Smooth muscle cell (in vitro differentiated cells): ENCODE results near the gene PCBP3. TPM values are rescaled to one million over a fixed set of nuclear protein-coding genes. Genes with fewer than 3 reads are reported as not detected.

Experiments
- DNase-seq: peaks from one replicate; lab custom pipeline; 2025; ENCODE audit not compliant: unreplicated experiment; lab: John Stamatoyannopoulos, UW
- H2AFZ ChIP-seq: fragments of 200-600 bp; sonication (generic); 2 replicates; pipeline ENCODE4 v1.6.0; 2016; ENCODE audit warnings: antibody characterized with exemption, low read depth, mild to moderate bottlenecking
- H3F3A ChIP-seq: fragments of 200-600 bp; sonication (generic); 2 replicates; pipeline ENCODE4 v1.6.0; 2017; ENCODE audit warnings: antibody characterized with exemption, low read depth
- H3K27ac ChIP-seq: fragments of 200-600 bp; sonication (generic); 2 replicates; pipeline ENCODE4 v1.5.1; 2016; ENCODE audit warnings: low read depth, mild to moderate bottlenecking
- H3K27me3 ChIP-seq: fragments of 200-600 bp; sonication (generic); 2 replicates; pipeline ENCODE4 v1.6.1; 2016; ENCODE audit warnings: low read depth, mild to moderate bottlenecking
- H3K36me3 ChIP-seq: fragments of 200-600 bp; sonication (generic); 2 replicates; pipeline ENCODE4 v1.5.1; 2016; ENCODE audit warnings: low read depth
- H3K4me1 ChIP-seq: fragments of 200-600 bp; sonication (generic); 2 replicates; pipeline ENCODE4 v1.5.1; 2016; ENCODE audit warnings: low read depth
- H3K4me2 ChIP-seq: fragments of 200-600 bp; sonication (generic); 2 replicates; pipeline ENCODE4 v1.6.0; 2016; ENCODE audit warnings: mild to moderate bottlenecking
- H3K4me3 ChIP-seq: fragments of 200-600 bp; sonication (generic); 2 replicates; pipeline ENCODE4 v1.5.1; 2016; ENCODE audit warnings: mild to moderate bottlenecking
- H3K79me2 ChIP-seq: fragments of 200-600 bp; sonication (generic); 2 replicates; pipeline ENCODE4 v1.6.0; 2016; ENCODE audit warnings: low read depth, mild to moderate bottlenecking
- H3K9ac ChIP-seq: fragments of 200-600 bp; sonication (generic); 2 replicates; pipeline ENCODE4 v1.6.0; 2016; ENCODE audit warnings: low read depth
- H3K9me3 ChIP-seq: fragments of 200-600 bp; sonication (generic); replicated peaks from 2 replicates; pipeline ENCODE4 v1.5.1; 2016; ENCODE audit warnings: low read depth
- H4K20me1 ChIP-seq: fragments of 200-600 bp; sonication (generic); 2 replicates; pipeline ENCODE4 v1.6.0; 2016; ENCODE audit warnings: low read depth
- WGBS: methylation state at CpG from one replicate; pipeline ENCODE4 v1.1.7; 2016; ENCODE audit warnings: low lambda C conversion rate; 5-methylcytosine and 5-hydroxymethylcytosine counted together
- polyA plus RNA-seq: library from polyadenylated mRNA; unstranded; fragments of >200 nt; fragmentation: Nextera tagmentation; extraction: Ambion mirVana; gene quantifications from 2 replicates; pipeline ENCODE4 v1.2.1, GENCODE V29; 2016
- total RNA-seq: library from RNA; depleted of rRNA; stranded (reverse); fragments of >200 nt; gene quantifications from 2 replicates; pipeline ENCODE4 v1.2.3, GENCODE V29; 2014
- TF ChIP-seq, protein P1 (sequence below): fragments of 200-600 bp; sonication (generic); IDR thresholded peaks from 2 replicates; pipeline ENCODE4 v1.5.1; 2017; ENCODE audit warnings: borderline replicate concordance, mild to moderate bottlenecking, antibody characterized with exemption; ENCODE audit not compliant: insufficient read depth, poor library complexity, severe bottlenecking

PCBP3 gene
- total and polyA plus RNA-seq, 2 experiments from 2014 or later = 8.9 to 23.1 TPM

- 89% methylated on average over 26 of the region's 26 CpGs for WGBS
- no peak overlapping the region for H3K4me2 ChIP-seq
- TF ChIP-seq, protein P1, sequence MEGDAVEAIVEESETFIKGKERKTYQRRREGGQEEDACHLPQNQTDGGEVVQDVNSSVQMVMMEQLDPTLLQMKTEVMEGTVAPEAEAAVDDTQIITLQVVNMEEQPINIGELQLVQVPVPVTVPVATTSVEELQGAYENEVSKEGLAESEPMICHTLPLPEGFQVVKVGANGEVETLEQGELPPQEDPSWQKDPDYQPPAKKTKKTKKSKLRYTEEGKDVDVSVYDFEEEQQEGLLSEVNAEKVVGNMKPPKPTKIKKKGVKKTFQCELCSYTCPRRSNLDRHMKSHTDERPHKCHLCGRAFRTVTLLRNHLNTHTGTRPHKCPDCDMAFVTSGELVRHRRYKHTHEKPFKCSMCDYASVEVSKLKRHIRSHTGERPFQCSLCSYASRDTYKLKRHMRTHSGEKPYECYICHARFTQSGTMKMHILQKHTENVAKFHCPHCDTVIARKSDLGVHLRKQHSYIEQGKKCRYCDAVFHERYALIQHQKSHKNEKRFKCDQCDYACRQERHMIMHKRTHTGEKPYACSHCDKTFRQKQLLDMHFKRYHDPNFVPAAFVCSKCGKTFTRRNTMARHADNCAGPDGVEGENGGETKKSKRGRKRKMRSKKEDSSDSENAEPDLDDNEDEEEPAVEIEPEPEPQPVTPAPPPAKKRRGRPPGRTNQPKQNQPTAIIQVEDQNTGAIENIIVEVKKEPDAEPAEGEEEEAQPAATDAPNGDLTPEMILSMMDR = no peak
These were observed 248.0 kb downstream of the PCBP3 start for GRCh38 chr21:45891388-45892155.

DNA sequence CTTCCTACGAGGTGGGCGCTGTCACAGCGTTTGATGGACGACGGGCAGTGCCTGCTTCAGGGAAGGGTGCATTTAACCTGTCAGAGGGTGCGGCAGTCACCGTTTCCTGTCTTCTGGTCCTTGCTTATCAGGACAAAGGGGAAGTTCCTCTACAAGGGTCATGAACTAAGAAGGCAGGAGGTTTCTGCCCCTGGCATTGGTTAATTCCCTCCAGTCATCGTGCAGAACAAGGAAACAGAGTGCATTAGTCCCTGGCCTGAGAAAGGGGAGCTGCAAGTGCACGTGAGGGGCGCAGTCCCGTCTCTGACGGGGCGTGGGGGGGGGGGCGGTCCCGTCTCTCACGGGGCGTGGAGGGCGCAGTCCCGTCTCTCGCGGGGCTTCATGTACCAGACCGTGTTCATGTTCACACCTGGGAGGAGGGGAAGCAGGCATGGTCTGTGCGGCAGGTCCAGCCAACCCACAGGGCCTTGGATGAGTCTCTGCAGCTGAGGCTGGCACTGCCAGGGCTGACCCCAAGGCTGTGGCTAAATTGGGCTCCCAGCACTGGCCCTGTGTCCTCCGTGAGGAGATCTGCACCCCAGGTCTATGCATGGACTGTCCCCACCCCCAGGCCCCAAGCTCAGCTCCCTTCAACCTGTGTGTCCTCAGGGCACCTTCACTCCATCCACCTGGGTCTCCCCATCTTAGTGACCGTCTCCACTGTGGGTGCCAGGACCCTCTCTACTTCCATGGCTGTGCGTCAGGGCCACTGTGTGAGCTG, 248.8 kb downstream of the PCBP3 start:
- no peaks in the 10 kb centered on the region for H3K36me3 ChIP-seq
- no peaks in the 10 kb centered on the region for H3K27me3 ChIP-seq
- peaks cover 6% of the 10 kb centered on the region for H4K20me1 ChIP-seq
- DNase-seq = no peak
- no peaks in the 10 kb centered on the region for H3K9me3 ChIP-seq
- H3K9ac ChIP-seq = no peak overlapping the region
- H3F3A ChIP-seq = peaks cover 3% of the 10 kb centered on the region
- no peak overlapping the region for H3K4me2 ChIP-seq
- H2AFZ ChIP-seq = no peak overlapping the region
- H3K4me1 ChIP-seq = no peaks in the 10 kb centered on the region
- H3K27ac ChIP-seq = no peak overlapping the region
- TF ChIP-seq, protein P1 = no peak
- WGBS = 88% methylated on average over 26 of the region's 26 CpGs
- no peaks in the 10 kb centered on the region for H3K79me2 ChIP-seq
- no peak overlapping the region for H3K4me3 ChIP-seq

More at GRCh38 chr21:45891388-45892155, 248.0 kb downstream of the PCBP3 start:
- Histone ChIP-seq H3K4me1 (no peaks in the 10 kb centered on the region), H3K79me2 (no peaks in the 10 kb centered on the region), H2AFZ (no peak overlapping the region), H3K4me3 (no peak overlapping the region), H3K27ac (no peak overlapping the region), H3K36me3 (no peaks in the 10 kb centered on the region), H3K9ac (no peak overlapping the region), H3K9me3 (no peaks in the 10 kb centered on the region), H3K27me3 (no peaks in the 10 kb centered on the region), H4K20me1 (peaks cover 6% of the 10 kb centered on the region), H3F3A (peaks cover 3% of the 10 kb centered on the region)
- no peak for DNase-seq

- H3K27ac ChIP-seq = no peak overlapping the region
- H3K4me2 ChIP-seq = no peak overlapping the region
- no peaks in the 10 kb centered on the region for H3K27me3 ChIP-seq
- no peaks in the 10 kb centered on the region for H3K79me2 ChIP-seq
- no peaks in the 10 kb centered on the region for H3K36me3 ChIP-seq
- TF ChIP-seq, protein P1 = no peak
- WGBS = 86% methylated on average over 8 of the region's 11 CpGs
- no peaks in the 10 kb centered on the region for H3K9me3 ChIP-seq
- no peaks in the 10 kb centered on the region for H3K4me1 ChIP-seq
- no peak overlapping the region for H2AFZ ChIP-seq
- peaks cover 6% of the 10 kb centered on the region for H4K20me1 ChIP-seq
- H3K4me3 ChIP-seq = no peak overlapping the region
- peaks cover 3% of the 10 kb centered on the region for H3F3A ChIP-seq
- H3K9ac ChIP-seq = no peak overlapping the region
- DNase-seq = no peak
These were observed 249.6 kb downstream of the PCBP3 start for GRCh38 chr21:45892916-45893739.
